Measurements from ENCODE around the gene KRTDAP. TPM values are rescaled to one million over a fixed set of nuclear protein-coding genes. Genes with fewer than 3 reads are reported as not detected.

The KRTDAP gene
- total RNA-seq, 1 experiment from 2014 or later = not detected

DNA sequence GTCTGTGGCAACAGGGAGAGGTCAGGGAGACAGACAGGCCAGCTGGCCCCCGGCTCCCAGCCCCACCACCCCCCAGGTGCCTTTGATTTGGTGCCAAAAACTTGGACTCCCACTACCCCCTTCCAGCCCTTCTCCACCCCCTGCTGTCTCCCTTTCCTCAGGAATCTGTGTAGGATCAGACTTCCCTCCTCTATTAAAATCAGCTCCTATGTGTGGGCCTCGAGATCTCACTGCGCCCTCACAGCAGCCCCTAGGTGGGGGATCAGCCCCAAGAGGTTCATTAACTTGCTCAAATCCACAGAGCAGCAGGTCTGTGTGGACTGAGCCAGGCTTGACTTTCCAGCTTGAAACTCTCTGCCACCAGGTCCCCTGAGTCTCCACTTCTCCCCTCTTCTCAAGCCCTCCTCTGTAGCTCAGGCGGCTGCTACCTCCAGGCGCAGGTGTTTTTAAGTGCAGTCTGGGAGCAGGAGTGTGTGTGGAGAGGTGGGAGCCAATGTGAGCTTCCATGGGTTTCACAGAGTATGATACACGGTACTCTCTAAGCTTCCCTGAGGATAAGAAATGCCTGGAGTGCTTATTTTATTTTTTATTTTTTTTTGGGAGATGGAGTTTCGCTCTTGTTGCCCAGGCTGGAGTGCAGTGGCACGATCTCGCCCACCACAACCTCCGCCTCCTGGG, 44.7 kb upstream of the KRTDAP start:
- Histone ChIP-seq H3K4me3 (ENCODE audit: low read depth, low read length) (no peak overlapping the region), H3K9me3 (no peaks in the 10 kb centered on the region), H3K4me1 (no peaks in the 10 kb centered on the region), H3K36me3 (ENCODE audit: control insufficient read depth, insufficient read depth, low read length) (no peaks in the 10 kb centered on the region), H3K27me3 (replicated peaks; ENCODE audit: control insufficient read depth, insufficient read depth, low read length) (no peaks in the 10 kb centered on the region)
- H3K4me1 Mint-ChIP-seq (ENCODE audit: low read depth, unreplicated experiment) = no peaks in the 10 kb centered on the region
- no peaks in the 10 kb centered on the region for H3K36me3 Mint-ChIP-seq (ENCODE audit: insufficient read depth, unreplicated experiment)
- no peak overlapping the region for H3K4me3 Mint-ChIP-seq (ENCODE audit: unreplicated experiment)
- intact Hi-C loops (cut with micrococcal nuclease; ENCODE audit: unreplicated experiment) = no loop called here
- no peaks in the 10 kb centered on the region for H3K9me3 Mint-ChIP-seq (ENCODE audit: unreplicated experiment)
- DNase-seq = no peak
- ChIA-PET POLR2A (interaction anchor here (1.0 kb wide), 1 partner anchor 24 kb away, joined by 3 read pairs; no protein-coding TSS in a partner anchor), CTCF (no interaction called here)
- BruUV-seq (replicated peaks) = no TSS peak
- H3K27ac Mint-ChIP-seq (ENCODE audit: unreplicated experiment) = no peak overlapping the region
- no peak for TF ChIP-seq CTCF (IDR thresholded peaks at IDR 0.05; ENCODE audit: insufficient read depth in 1 of 2, low read depth in 1 of 2, low read length in 1 of 2, severe bottlenecking in 1 of 2, unreplicated experiment in 1 of 2)
- H3K27me3 Mint-ChIP-seq (ENCODE audit: insufficient read depth, unreplicated experiment) = peaks cover 11% of the 10 kb centered on the region

GRCh38 chr19:35533822-35534392, 43.6 kb upstream of the KRTDAP start:
- H3K4me3 ChIP-seq (ENCODE audit: low read depth, low read length) = no peak overlapping the region
- H3K27me3 ChIP-seq (replicated peaks; ENCODE audit: control insufficient read depth, insufficient read depth, low read length) = no peaks in the 10 kb centered on the region
- no peaks in the 10 kb centered on the region for H3K4me1 ChIP-seq
- no peaks in the 10 kb centered on the region for H3K9me3 ChIP-seq
- CTCF ChIA-PET = no interaction called here
- no peak for DNase-seq
- Mint-ChIP-seq H3K9me3 (ENCODE audit: unreplicated experiment) (no peaks in the 10 kb centered on the region), H3K27ac (ENCODE audit: unreplicated experiment) (no peak overlapping the region), H3K4me3 (ENCODE audit: unreplicated experiment) (no peak overlapping the region), H3K36me3 (ENCODE audit: insufficient read depth, unreplicated experiment) (no peaks in the 10 kb centered on the region), H3K4me1 (ENCODE audit: low read depth, unreplicated experiment) (no peaks in the 10 kb centered on the region), H3K27me3 (ENCODE audit: insufficient read depth, unreplicated experiment) (peaks cover 13% of the 10 kb centered on the region)
- no peaks in the 10 kb centered on the region for H3K36me3 ChIP-seq (ENCODE audit: control insufficient read depth, insufficient read depth, low read length)
- POLR2A ChIA-PET = no interaction called here
- TF ChIP-seq CTCF (IDR thresholded peaks at IDR 0.05; ENCODE audit: insufficient read depth in 1 of 2, low read depth in 1 of 2, low read length in 1 of 2, severe bottlenecking in 1 of 2, unreplicated experiment in 1 of 2) = no peak
- BruUV-seq (replicated peaks) = no TSS peak
- intact Hi-C loops (cut with micrococcal nuclease; ENCODE audit: unreplicated experiment) = no loop called here

DNA sequence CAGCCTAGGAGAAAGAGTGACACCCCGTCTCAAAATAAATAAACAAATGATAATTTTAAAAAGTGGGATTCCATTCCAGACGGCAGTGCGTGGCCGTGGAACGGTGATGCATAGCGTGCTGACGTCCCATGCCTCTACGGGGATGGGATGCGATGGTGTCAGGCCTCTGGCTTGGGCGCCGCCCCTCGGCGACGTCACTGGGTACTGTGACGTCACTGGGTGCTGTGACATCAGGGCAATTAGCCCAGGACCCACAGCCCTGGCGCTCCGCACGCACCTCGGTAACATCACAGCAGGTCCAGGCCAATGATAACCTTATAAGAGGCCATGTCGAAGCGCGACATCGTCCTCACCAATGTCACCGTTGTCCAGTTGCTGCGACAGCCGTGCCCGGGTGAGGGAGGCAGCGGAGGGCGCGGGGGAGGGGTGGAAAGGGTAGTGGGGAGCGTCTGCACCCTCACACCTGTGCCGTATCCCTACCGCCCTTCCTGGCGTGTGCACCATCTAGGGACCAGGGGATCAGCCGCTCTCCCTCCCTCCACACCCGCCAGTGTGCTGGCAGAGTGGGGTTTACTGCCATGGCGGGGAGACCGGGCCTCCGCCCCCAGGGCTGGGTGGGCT, 43.0 kb upstream of the KRTDAP start, which contains the start of gene GAPDHS:
Gene GAPDHS (plus strand): TSS at position 256 of the 621 bp plus-strand sequence. CDS start 72 bp downstream, at position 328.
- Histone ChIP-seq H3K4me1 (no peaks in the 10 kb centered on the region), H3K4me3 (ENCODE audit: low read depth, low read length) (no peak within 1 kb of the TSS), H3K36me3 (ENCODE audit: control insufficient read depth, insufficient read depth, low read length) (no peaks in the 10 kb centered on the region), H3K9me3 (no peaks in the 10 kb centered on the region), H3K27me3 (replicated peaks; ENCODE audit: control insufficient read depth, insufficient read depth, low read length) (no peaks in the 10 kb centered on the region)
- BruUV-seq (replicated peaks) = no TSS peak
- CTCF ChIA-PET = no interaction called here
- H3K9me3 Mint-ChIP-seq (ENCODE audit: unreplicated experiment) = no peaks in the 10 kb centered on the region
- no peaks in the 10 kb centered on the region for H3K36me3 Mint-ChIP-seq (ENCODE audit: insufficient read depth, unreplicated experiment)
- no peak within 1 kb of the TSS for H3K4me3 Mint-ChIP-seq (ENCODE audit: unreplicated experiment)
- peaks cover 16% of the 10 kb centered on the region for H3K27me3 Mint-ChIP-seq (ENCODE audit: insufficient read depth, unreplicated experiment)
- intact Hi-C loops (cut with micrococcal nuclease; ENCODE audit: unreplicated experiment) = no loop called here
- H3K27ac Mint-ChIP-seq (ENCODE audit: unreplicated experiment) = no peak within 1 kb of the TSS
- no peak for DNase-seq
- POLR2A ChIA-PET = no interaction called here
- H3K4me1 Mint-ChIP-seq (ENCODE audit: low read depth, unreplicated experiment) = no peaks in the 10 kb centered on the region
- no peak for TF ChIP-seq CTCF (IDR thresholded peaks at IDR 0.05; ENCODE audit: insufficient read depth in 1 of 2, low read depth in 1 of 2, low read length in 1 of 2, severe bottlenecking in 1 of 2, unreplicated experiment in 1 of 2)
